BLaER1 (cell line): Measurements from ENCODE around the gene EIF4G1.

Source experiments
- H3K27ac ChIP-seq: shearing (Covaris generic); formaldehyde crosslinking; 2 replicates; pipeline ENCODE4 v1.8.1; 2022
- H3K27me3 ChIP-seq: shearing (Covaris generic); formaldehyde crosslinking; 2 replicates; pipeline ENCODE4 v1.8.1; 2022
- H3K36me3 ChIP-seq: shearing (Covaris generic); formaldehyde crosslinking; 2 replicates; pipeline ENCODE4 v1.8.1; 2022
- H3K4me1 ChIP-seq: shearing (Covaris generic); formaldehyde crosslinking; 2 replicates; pipeline ENCODE4 v1.8.1; 2022
- H3K4me2 ChIP-seq: shearing (Covaris generic); formaldehyde crosslinking; 2 replicates; pipeline ENCODE4 v1.8.1; 2022
- H3K4me3 ChIP-seq: shearing (Covaris generic); formaldehyde crosslinking; 2 replicates; pipeline ENCODE4 v1.8.1; 2022
- H3K9ac ChIP-seq: shearing (Covaris generic); formaldehyde crosslinking; 2 replicates; pipeline ENCODE4 v1.8.1; 2022
- H3K9me3 ChIP-seq: shearing (Covaris generic); formaldehyde crosslinking; 2 replicates; pipeline ENCODE4 v1.8.1; 2022
- H4K20me1 ChIP-seq: shearing (Covaris generic); formaldehyde crosslinking; 2 replicates; pipeline ENCODE4 v1.8.1; 2022
- Cebpa-rat ChIP-seq: shearing (Covaris generic); IDR thresholded peaks from 2 replicates; pipeline ENCODE4 v1.8.1; 2022

EIF4G1 gene

GRCh38 chr3:184305577-184305976 is 8.8 kb upstream of the EIF4G1 start:
- no peak overlapping the region for H3K4me2 ChIP-seq
- H3K9me3 ChIP-seq: no peaks in the 10 kb centered on the region
- H3K4me1 ChIP-seq: peaks cover 9% of the 10 kb centered on the region
- H3K9ac ChIP-seq: no peak overlapping the region
- H3K27ac ChIP-seq: no peak overlapping the region
- peaks cover 97% of the 10 kb centered on the region for H3K36me3 ChIP-seq
- no peak for TF ChIP-seq Cebpa-rat
- no peaks in the 10 kb centered on the region for H3K27me3 ChIP-seq
- no peak overlapping the region for H3K4me3 ChIP-seq
- peaks cover 57% of the 10 kb centered on the region for H4K20me1 ChIP-seq

GRCh38 chr3:184306341-184306972 is 7.9 kb upstream of the EIF4G1 start:
- H4K20me1 ChIP-seq: peaks cover 48% of the 10 kb centered on the region
- H3K4me1 ChIP-seq: 0 out of 2 replicates have a peak, but pooled peaks cover 4% of the 10 kb centered on the region
- no peaks in the 10 kb centered on the region for H3K9me3 ChIP-seq
- H3K4me2 ChIP-seq: no peak overlapping the region
- H3K9ac ChIP-seq: no peak overlapping the region
- H3K36me3 ChIP-seq: peaks cover 89% of the 10 kb centered on the region
- no peak overlapping the region for H3K27ac ChIP-seq
- no peak for TF ChIP-seq Cebpa-rat
- H3K4me3 ChIP-seq: no peak overlapping the region
- H3K27me3 ChIP-seq: no peaks in the 10 kb centered on the region

GRCh38 chr3:184307915-184308314 is 6.5 kb upstream of the EIF4G1 start:
- TF ChIP-seq Cebpa-rat: no peak
- Histone ChIP-seq H3K36me3 (peaks cover 74% of the 10 kb centered on the region), H4K20me1 (peaks cover 34% of the 10 kb centered on the region; the same call in 1 of the 2 replicates)

GRCh38 chr3:184308744-184309143 is 5.7 kb upstream of the EIF4G1 start:
- Histone ChIP-seq H3K4me1 (peaks cover 2% of the 10 kb centered on the region), H3K4me2 (no peak overlapping the region), H3K36me3 (peaks cover 66% of the 10 kb centered on the region), H3K4me3 (no peak overlapping the region), H3K27ac (no peak overlapping the region), H3K9me3 (no peaks in the 10 kb centered on the region), H3K27me3 (no peaks in the 10 kb centered on the region), H4K20me1 (peaks cover 27% of the 10 kb centered on the region; the same call in 1 of the 2 replicates), H3K9ac (no peak overlapping the region)
- no peak for TF ChIP-seq Cebpa-rat

More at GRCh38 chr3:184307915-184308314, 6.5 kb upstream of the EIF4G1 start:
- Histone ChIP-seq H3K4me2 (no peak overlapping the region), H3K9ac (no peak overlapping the region), H3K27me3 (no peaks in the 10 kb centered on the region), H3K4me1 (no peaks in the 10 kb centered on the region), H3K4me3 (no peak overlapping the region), H3K9me3 (no peaks in the 10 kb centered on the region), H3K27ac (no peak overlapping the region)

GRCh38 chr3:184311633-184312032 is 2.8 kb upstream of the EIF4G1 start:
- TF ChIP-seq Cebpa-rat: no peak
- Histone ChIP-seq H3K36me3 (peaks cover 45% of the 10 kb centered on the region), H3K4me2 (no peak overlapping the region), H4K20me1 (peaks cover 32% of the 10 kb centered on the region), H3K9ac (no peak overlapping the region), H3K4me3 (no peak overlapping the region), H3K27ac (no peak overlapping the region), H3K27me3 (no peaks in the 10 kb centered on the region), H3K4me1 (peaks cover 14% of the 10 kb centered on the region), H3K9me3 (no peaks in the 10 kb centered on the region)

- peaks cover 51% of the 10 kb centered on the region for H4K20me1 ChIP-seq
- TF ChIP-seq Cebpa-rat: no peak
- H3K27ac ChIP-seq: peak overlapping the region; percentile 98
- no peaks in the 10 kb centered on the region for H3K9me3 ChIP-seq
- H3K4me1 ChIP-seq: peaks cover 46% of the 10 kb centered on the region
- H3K36me3 ChIP-seq: peaks cover 47% of the 10 kb centered on the region
- peak overlapping the region; percentile 86 for H3K4me3 ChIP-seq
- H3K27me3 ChIP-seq: no peaks in the 10 kb centered on the region
- peak overlapping the region; percentile 95 for H3K4me2 ChIP-seq
- peak overlapping the region; percentile 95 for H3K9ac ChIP-seq
Measured at GRCh38 chr3:184314700-184315542, 515 bp downstream of the EIF4G1 start.

- Histone ChIP-seq H3K27ac (peak overlapping the region; percentile 98), H3K4me2 (peak overlapping the region; percentile 95), H3K9ac (peak overlapping the region; percentile 95), H3K9me3 (no peaks in the 10 kb centered on the region), H3K27me3 (no peaks in the 10 kb centered on the region), H3K36me3 (peaks cover 47% of the 10 kb centered on the region), H3K4me1 (peaks cover 46% of the 10 kb centered on the region), H4K20me1 (peaks cover 57% of the 10 kb centered on the region), H3K4me3 (peak overlapping the region; percentile 86)
- no peak for TF ChIP-seq Cebpa-rat
Measured at GRCh38 chr3:184315543-184315867, 1.1 kb downstream of the EIF4G1 start.

GRCh38 chr3:184315871-184316661 is 1.7 kb downstream of the EIF4G1 start:
- H3K36me3 ChIP-seq: peaks cover 52% of the 10 kb centered on the region

GRCh38 chr3:184316792-184317191 is 2.4 kb downstream of the EIF4G1 start:
- H3K27me3 ChIP-seq: no peaks in the 10 kb centered on the region
- H4K20me1 ChIP-seq: peaks cover 69% of the 10 kb centered on the region
- H3K4me3 ChIP-seq: 0 out of 2 replicates have a peak overlapping the region, but pooled peaks have one; percentile 86
- H3K27ac ChIP-seq: no peak overlapping the region
- TF ChIP-seq Cebpa-rat: no peak
- H3K4me1 ChIP-seq: peaks cover 46% of the 10 kb centered on the region
- peak overlapping the region; percentile 95 for H3K4me2 ChIP-seq
- peak overlapping the region; percentile 95 for H3K9ac ChIP-seq
- no peaks in the 10 kb centered on the region for H3K9me3 ChIP-seq
- H3K36me3 ChIP-seq: peaks cover 60% of the 10 kb centered on the region

More at GRCh38 chr3:184315871-184316661, 1.7 kb downstream of the EIF4G1 start:
- peak overlapping the region; percentile 95 for H3K4me2 ChIP-seq
- no peaks in the 10 kb centered on the region for H3K27me3 ChIP-seq
- no peak for TF ChIP-seq Cebpa-rat
- H3K4me3 ChIP-seq: peak overlapping the region; percentile 86
- H3K9ac ChIP-seq: peak overlapping the region; percentile 95
- H3K4me1 ChIP-seq: peaks cover 46% of the 10 kb centered on the region
- H4K20me1 ChIP-seq: peaks cover 62% of the 10 kb centered on the region
- no peaks in the 10 kb centered on the region for H3K9me3 ChIP-seq
- peak overlapping the region; percentile 98 for H3K27ac ChIP-seq
